Measurements from ENCODE around the gene ACCS. TPM values are rescaled to one million over a fixed set of nuclear protein-coding genes. Genes with fewer than 3 reads are reported as not detected.

The ACCS gene, protein sequence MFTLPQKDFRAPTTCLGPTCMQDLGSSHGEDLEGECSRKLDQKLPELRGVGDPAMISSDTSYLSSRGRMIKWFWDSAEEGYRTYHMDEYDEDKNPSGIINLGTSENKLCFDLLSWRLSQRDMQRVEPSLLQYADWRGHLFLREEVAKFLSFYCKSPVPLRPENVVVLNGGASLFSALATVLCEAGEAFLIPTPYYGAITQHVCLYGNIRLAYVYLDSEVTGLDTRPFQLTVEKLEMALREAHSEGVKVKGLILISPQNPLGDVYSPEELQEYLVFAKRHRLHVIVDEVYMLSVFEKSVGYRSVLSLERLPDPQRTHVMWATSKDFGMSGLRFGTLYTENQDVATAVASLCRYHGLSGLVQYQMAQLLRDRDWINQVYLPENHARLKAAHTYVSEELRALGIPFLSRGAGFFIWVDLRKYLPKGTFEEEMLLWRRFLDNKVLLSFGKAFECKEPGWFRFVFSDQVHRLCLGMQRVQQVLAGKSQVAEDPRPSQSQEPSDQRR
- 2.9 and 5.1 TPM in 2 replicates for total RNA-seq

DNA sequence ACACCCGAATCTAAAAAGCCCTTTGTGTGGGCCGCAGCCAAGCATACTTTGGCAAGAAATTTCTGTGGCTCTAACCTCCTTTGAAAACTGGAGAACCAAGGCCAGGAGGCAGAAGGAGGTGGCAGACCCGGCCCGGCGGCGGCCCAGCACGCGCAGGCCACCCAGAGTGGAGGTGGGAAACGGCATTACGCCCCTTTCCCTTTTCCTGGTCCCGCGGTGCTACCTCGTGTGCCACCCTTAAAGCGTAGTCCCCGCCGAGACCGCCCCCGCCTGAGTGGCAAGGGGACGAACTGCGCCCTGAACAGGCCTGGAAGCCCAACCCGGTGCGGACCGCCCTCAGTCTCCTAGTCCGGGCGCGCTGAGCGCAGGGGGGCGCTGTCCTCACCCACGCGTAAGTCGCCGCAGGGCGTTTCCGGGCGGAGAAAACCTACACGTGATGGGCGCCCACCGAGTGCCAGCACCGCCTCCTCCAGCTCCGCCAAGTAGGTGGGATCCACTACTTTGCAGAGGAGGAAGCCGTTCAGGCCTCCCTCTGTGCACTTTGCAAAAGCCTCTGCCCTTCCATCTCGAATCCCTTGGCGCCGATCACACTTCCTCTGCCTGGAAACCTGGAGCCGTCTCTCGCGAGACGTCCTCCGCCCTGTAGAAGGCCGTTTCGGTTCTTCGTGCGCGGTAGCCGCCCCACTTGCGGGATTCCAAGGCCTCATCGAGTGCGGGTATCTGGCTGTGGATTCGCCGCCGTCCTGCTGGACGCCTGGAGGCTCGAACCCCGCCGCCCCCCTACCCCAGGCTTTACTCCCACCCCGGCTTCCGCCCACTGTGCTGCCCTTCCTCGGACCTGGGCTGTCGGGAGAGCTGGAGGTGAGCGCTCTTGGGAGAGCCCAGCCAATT, at the start of gene ACCS:
Gene ACCS, plus strand, starts transcription at position 430 of the 891 bp plus-strand sequence. CDS start 1,358 bp downstream, outside the sequence.

DNA sequence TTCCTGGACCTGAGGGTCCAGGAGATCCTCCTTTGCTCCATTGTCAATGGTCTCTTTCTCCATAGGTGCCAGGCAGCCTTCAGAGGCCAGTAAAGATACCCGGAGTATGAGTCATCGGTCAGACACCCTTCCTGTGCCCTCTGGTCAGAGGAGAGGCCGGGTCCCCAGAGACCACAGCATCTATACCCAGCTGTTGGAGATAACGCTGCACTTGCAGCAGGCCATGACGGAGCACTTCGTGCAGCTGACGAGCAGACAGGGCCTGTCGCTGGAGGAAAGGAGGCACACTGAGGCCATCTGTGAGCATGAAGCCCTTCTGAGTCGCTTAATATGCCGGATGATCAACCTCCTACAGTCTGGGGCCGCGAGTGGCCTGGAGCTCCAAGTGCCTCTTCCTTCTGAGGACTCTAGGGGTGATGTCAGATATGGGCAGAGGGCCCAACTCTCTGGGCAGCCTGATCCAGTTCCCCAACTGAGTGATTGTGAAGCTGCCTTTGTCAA, 18.1 kb upstream of the ACCS start, which contains the start of gene ACCSL:
Gene ACCSL, plus strand, starts transcription at position 51 of the 501 bp plus-strand sequence. Its CDS starts 56 bp downstream, at position 107.

DNA sequence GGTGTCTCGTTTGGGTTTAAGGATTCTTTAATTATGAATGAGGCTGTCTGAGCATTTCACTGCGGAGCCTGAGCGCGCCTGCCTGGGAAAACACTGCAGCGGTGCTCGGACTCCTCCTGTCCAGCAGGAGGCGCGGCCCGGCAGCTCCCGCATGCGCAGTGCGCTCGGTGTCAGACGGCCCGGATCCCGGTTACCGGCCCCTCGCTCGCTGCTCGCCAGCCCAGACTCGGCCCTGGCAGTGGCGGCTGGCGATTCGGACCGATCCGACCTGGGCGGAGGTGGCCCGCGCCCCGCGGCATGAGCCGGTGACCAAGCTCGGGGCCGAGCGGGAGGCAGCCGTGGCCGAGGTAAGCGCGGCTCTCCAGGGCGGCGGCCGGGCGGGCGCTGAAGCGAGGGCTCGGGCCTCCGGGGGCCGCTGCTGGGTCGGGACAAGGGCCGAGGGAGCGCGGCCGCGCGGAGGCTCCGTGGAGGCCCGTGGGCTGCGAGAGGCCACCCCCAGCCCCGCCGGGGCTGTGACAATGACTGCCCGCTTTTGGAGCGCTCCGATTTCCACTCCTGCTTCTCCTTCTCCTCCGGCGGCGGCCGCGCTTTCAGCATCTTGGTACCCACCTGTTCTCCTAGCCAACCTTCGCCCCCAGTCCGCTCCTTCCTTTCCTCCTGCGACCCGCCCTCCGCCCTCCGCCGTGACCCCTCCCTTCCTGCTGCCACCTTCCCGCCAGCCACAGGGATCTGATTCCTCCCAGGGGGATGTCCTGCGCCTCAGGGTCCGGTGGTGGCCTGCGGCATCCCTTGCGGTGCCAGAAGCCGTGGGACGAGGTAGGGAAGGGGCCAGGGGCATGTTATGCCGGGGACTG, 29.7 kb downstream of the ACCS start, which contains the start of gene EXT2:
Gene EXT2, plus strand, starts transcription at position 173 of the 854 bp plus-strand sequence. CDS start 12,035 bp downstream, outside the sequence.

Other genes starting within 250 kb of the ACCS start
- gene ALKBH3, start 185.4 kb upstream of the ACCS start, total RNA-seq, result 31.4 and 54.1 TPM in 2 replicates
- 0.35 TPM in 1 of 2 replicates, not detected in the other for gene C11orf96, start 123.6 kb upstream of the ACCS start, total RNA-seq
- not detected in 2 replicates for gene ACCSL, start 18.3 kb upstream of the ACCS start, total RNA-seq
- 134 and 135 TPM in 2 replicates for gene EXT2, start 29.4 kb downstream of the ACCS start, total RNA-seq
- gene ALX4, start 243.9 kb downstream of the ACCS start, total RNA-seq, result not detected in 2 replicates